Measurements from ENCODE around the gene ANKFN1.

GRCh38 chr17:56177361-56177760 is 24.1 kb downstream of the ANKFN1 start:
- TF ChIP-seq CTCF (IDR thresholded peaks at IDR 0.05): no peak
- no peak for TF ChIP-seq ZFX (IDR thresholded peaks at IDR 0.05; ENCODE audit: borderline replicate concordance)

All from 22Rv1 (cell line).